HEK293 (cell line): ENCODE data around the gene NFIX.

ENCODE experiments used
- MYNN ChIP-seq: fragments of 450-650 bp; formaldehyde crosslinking; IDR thresholded peaks from 2 replicates; pipeline ENCODE4 v1.5.1; 2016; ENCODE audit warnings: missing biosample characterization, missing genetic modification characterization, borderline replicate concordance
- SETDB1 ChIP-seq: IDR thresholded peaks from one replicate; pipeline ENCODE4 v1.6.1; 2017; ENCODE audit warnings: mild to moderate bottlenecking, low read length, moderate library complexity, mixed read lengths; ENCODE audit not compliant: insufficient read length
- ZBTB48 ChIP-seq: fragments of 450-650 bp; formaldehyde crosslinking; IDR thresholded peaks from 2 replicates; pipeline ENCODE4 v1.5.1; 2016; ENCODE audit warnings: missing biosample characterization, missing genetic modification characterization
- ZNF146 ChIP-seq: fragments of 450-650 bp; formaldehyde crosslinking; IDR thresholded peaks from 2 replicates; pipeline ENCODE4 v1.5.1; 2016; ENCODE audit warnings: missing biosample characterization, missing genetic modification characterization
- ZNF184 ChIP-seq: fragments of 450-650 bp; IDR thresholded peaks from 2 replicates; pipeline ENCODE4 v1.5.1; 2018; ENCODE audit warnings: missing biosample characterization, mild to moderate bottlenecking, missing genetic modification characterization
- ZNF350 ChIP-seq: fragments of 450-650 bp; formaldehyde crosslinking; IDR thresholded peaks from 2 replicates; pipeline ENCODE4 v1.5.0; 2017; ENCODE audit warnings: missing biosample characterization, mild to moderate bottlenecking, missing genetic modification characterization
- ZNF660 ChIP-seq: fragments of 450-650 bp; IDR thresholded peaks from 2 replicates; pipeline ENCODE4 v1.5.1; 2018; ENCODE audit warnings: missing biosample characterization, mild to moderate bottlenecking, missing genetic modification characterization
- ZSCAN4 ChIP-seq: fragments of 450-650 bp; formaldehyde crosslinking; IDR thresholded peaks from 2 replicates; pipeline ENCODE4 v1.5.1; 2017; ENCODE audit warnings: missing biosample characterization, missing genetic modification characterization
- TF ChIP-seq, protein P1 (sequence below): fragments of 450-650 bp; formaldehyde crosslinking; IDR thresholded peaks from 2 replicates; pipeline ENCODE4 v1.5.1; 2016; ENCODE audit warnings: missing biosample characterization, missing genetic modification characterization

DNA sequence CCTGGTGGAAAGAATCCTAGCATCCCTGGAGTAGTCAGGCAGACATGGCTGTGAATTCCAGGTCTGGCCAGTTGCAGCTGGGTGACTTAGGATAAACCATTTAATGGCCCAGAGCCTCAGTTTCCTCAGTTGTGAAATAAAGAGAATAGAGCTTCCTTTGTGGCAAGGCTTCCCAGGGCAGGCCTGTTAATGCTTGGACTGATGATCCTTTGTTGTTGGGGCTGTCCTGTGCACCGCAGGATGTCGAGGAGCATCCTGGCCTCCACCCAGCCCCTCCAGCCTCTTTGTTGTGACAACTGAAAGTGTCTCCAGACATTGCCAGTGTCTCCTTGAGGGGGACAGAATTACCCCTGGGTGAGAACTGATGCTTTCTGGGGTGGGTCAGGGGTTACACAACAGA is 91.1 kb downstream of the NFIX start:
- TF ChIP-seq, protein P1, sequence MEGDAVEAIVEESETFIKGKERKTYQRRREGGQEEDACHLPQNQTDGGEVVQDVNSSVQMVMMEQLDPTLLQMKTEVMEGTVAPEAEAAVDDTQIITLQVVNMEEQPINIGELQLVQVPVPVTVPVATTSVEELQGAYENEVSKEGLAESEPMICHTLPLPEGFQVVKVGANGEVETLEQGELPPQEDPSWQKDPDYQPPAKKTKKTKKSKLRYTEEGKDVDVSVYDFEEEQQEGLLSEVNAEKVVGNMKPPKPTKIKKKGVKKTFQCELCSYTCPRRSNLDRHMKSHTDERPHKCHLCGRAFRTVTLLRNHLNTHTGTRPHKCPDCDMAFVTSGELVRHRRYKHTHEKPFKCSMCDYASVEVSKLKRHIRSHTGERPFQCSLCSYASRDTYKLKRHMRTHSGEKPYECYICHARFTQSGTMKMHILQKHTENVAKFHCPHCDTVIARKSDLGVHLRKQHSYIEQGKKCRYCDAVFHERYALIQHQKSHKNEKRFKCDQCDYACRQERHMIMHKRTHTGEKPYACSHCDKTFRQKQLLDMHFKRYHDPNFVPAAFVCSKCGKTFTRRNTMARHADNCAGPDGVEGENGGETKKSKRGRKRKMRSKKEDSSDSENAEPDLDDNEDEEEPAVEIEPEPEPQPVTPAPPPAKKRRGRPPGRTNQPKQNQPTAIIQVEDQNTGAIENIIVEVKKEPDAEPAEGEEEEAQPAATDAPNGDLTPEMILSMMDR (tag by site-specific recombination), result no peak
- TF ChIP-seq SETDB1 (no peak), ZNF660 (tag by site-specific recombination) (no peak), ZNF146 (no peak), ZSCAN4 (tag by site-specific recombination) (no peak), ZBTB48 (tag by site-specific recombination) (no peak), MYNN (tag by site-specific recombination) (no peak), ZNF350 (no peak), ZNF184 (tag by site-specific recombination) (no peak)
